Amygdala (tissue), 56 donors: ENCODE results near the gene PSMB9.

Experiments
- DNase-seq, 56 donors: peaks; one replicate each; lab custom pipeline; 2025; lab: John Stamatoyannopoulos, UW

PSMB9 gene

DNA sequence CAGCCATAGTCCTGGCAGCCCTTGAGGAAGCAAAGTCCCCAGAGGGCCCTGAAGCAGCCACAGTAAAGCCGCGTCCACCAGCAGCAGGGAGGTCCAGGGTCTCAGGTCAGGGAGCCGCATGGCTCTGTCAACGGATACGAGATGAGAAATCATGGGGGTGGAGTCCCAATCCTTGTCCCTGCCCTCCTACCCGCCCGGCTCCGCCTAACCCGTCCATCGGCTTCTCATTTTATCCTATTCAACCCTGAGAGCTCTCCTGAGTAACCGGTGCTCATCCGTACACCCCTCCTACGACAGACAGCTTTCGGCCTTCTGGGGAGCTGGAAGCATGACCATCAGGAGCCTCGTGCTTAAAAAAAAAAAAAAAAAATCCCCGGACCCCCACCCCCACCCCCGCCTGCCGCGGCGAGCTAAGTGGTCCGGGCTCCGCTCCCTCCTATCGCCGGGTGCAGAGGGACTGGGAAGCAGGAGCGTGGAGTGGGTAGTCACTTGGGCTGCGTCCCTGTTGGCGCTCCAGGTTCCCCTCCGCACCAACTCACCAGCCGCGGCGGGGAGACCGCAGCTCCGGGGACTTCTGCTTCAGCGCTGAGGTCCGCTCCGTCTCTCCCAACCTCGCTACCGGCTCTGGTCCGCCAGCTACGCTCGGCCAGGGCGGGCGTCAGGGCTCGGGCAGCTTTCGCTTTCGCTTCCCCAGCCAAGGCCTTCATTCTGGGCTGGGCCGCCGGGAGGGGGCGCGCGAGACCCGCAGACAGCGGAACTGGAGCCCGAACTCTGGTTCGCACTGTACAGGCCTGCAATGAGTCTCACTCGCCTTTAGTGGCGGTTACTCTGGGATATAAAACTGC, 15.7 kb upstream of the PSMB9 start, which contains the start of gene TAP2:
Gene TAP2 (minus strand): TSS at position 626 of the 845 bp plus-strand sequence. CDS start 506 bp downstream, at position 120.
- DNase-seq: peak; percentile 43 to 98 (median 87)

DNA sequence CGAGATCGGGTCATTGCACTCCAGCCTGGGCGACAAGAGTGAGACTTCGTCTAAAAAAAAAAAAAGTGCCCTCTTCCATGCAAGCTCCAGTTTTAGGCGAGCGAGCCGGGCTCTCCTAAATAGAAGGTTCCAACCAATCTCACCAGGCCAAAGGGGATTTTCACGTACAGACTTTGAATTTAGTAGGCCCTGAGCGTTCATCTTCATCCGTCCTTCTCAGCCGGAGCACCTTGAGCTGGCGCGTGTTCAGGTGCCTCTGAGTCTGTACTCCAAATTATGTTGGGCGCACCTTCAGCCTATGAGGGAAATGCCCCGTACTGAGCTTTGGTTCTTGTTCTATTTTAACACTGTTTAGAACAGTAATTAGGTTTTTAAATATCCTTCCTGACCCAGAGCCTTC, 14.6 kb upstream of the PSMB9 start:
- DNase-seq: no peak

GRCh38 chr6:32840604-32841246, 13.3 kb upstream of the PSMB9 start:
- no peak for DNase-seq

DNA sequence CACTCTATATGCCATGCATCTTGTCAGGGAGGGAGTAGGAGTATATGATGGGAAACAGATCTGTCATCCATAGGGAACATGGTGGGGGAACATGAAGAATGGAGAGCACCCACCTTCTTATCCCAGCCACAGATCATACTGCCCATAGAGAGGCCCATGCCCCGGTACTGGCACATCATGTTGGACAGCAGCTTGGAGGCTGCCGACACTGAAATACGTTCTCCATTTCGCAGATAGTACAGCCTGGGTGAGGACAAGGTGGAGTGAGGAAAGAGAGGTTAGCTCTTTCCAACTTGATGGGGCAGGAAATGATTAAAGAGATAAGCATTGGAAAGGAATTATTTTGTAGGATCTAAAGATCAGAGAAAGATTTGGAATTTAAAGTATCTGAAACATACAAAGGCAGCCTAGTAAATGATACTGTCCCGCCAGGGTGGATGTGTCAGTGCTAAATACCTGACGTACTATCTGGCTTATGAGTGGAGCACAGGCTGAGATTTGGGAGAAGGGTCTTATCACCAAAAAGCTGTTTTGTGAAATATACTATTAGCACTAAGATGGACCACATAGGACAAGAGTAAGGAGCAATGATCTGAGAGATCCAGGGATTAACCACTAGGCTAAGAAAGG, 11.9 kb upstream of the PSMB9 start:
- no peak for DNase-seq

DNA sequence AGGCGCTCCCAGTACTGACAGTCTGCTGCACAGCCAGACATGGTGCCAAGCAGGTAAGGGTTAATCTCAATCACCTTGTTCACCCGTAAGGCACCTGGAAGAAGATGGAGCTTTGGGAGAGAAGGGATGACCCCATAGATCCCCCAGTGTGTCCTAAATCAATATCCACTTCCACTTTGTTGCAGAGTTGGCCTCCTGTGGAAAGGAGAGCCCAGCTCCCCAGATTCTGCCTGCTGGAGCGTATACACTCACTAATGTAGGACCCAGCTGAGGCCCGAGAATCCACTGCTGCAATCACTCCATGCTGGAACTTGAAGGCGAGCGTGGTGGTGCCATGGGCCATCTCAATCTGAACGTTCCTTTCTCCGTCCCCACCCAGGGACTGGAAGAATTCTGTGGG, 11.3 kb upstream of the PSMB9 start:
- DNase-seq: no peak

DNA sequence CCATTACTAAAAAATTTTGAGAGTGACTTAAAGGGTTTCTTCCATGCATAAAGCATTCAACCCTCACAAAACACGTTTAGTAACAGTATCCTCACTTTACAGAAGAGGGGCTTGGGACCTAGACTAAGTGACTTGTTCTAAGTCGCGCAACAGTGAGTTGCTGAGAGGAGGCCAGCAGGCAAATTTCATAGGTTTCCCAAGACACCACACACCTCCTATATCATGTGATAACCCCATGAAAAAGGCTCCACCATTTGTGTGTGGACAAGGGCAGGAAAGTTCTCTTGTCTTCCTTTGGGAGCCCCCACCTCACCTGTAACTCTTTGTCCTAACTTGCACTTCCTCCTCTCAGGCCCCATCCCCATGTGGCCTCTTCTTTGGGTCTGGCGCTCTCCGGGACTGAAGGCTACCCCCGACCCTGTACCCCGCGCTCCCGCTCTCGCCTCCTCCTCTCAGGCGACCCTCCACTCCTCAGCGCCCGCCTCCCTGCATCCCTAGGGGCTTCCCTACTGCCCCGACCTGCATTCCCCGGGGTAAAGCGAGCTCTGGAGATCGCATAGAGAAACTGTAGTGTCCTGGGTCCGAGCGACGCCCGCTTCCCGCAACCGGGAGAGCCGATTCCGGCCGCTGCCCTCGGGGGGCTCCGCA, 10.5 kb upstream of the PSMB9 start:
- DNase-seq: no peak

DNA sequence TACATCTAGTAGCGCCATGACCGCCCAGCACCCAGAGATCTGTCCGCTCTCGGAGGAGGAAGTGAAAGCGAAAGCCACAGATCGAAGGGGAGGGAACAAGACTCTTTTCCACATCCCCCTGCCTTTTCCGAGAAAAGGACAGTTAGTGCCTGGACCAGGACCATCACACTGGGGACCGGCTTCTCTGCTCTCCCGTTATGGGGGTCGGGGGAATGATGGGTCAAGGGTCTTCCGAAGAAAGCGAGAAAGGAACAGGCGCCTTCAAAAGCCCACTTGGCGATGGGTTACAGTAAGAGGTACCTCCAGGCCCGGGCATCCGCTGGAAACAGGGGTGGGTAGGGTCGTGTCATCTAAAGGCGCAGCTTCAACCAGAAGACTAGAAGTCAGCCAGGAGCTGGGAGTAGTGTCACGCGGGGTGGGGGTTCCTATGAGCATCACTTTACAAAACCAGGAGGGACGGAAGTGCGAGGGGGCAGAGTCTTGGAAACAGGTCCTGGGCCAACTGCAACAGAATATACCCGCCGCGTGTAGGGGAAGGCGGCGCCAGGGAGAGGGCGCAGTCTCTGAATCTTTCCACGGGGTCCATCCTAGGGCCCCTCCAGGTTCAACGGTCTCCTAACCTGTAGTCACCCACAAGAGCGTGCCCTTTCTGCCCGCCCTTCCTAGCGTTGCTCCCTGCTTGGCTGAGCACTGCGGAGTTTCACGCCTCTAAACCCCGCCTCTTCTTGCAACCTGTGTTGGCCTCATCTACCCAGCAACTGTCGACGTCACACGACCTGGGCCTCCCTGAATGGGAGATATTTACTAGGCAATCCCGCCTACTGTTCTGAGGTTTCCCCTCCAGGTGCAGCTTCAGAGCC, 9.8 kb upstream of the PSMB9 start, which contains the start of gene PSMB8:
Gene PSMB8 (minus strand): TSS at position 69 of the 860 bp plus-strand sequence. CDS start 51 bp downstream, at position 18.
- DNase-seq: peak; percentile 35 to 96 (median 84)

DNA sequence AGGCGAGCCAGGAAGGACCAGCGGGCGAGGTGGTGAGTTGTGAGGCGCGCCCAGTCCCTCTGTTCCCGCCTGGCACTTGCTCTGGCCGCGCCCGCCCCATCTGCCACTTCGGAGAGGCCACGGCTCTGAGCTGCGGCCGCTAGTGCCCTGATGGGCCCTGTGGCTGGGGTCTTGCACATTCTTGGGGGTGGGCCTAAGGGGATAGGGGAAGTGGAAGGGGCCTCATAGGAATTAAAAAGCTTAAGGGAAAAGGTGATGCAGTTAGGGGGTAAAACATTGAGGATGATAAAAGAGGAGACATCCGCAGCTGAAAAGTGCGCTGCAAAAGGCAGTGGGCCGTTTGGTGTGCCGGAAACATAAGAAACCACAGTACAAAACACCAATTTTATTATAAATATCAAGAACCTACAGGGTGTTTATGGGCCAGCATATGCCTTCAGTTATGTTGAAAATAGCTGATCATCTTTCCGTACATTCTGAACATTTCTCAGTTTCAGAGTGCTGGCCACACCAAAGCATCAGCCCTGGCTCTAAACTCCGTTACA, 9.1 kb upstream of the PSMB9 start:
- DNase-seq: no peak

DNA sequence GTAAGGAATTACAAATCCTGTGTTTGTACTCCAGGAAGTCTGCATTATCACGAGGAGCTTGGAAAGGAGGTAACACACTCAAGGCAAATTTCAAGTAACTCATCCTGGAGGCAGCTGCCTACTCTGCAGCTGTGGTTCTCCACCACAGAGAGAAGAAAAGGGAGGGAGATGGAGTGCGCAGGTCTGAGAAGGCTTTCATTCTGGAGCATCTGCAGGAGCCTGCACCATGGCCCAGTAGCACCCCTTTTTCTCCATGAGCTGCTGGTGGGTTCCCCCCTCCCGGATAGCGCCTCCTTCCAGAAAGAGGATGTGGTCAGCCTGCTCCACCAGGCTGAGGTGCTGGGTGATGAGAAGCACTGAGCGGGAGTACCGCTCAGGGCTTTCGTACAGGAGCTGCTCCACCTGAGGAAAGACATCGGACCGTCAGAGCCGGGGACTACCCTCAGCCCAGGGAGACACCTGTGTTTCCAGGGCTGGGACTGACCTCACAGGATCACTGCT, 8.6 kb upstream of the PSMB9 start:
- peak in 6 of 56 donors; percentile 4 to 23 (median 8) for DNase-seq

DNA sequence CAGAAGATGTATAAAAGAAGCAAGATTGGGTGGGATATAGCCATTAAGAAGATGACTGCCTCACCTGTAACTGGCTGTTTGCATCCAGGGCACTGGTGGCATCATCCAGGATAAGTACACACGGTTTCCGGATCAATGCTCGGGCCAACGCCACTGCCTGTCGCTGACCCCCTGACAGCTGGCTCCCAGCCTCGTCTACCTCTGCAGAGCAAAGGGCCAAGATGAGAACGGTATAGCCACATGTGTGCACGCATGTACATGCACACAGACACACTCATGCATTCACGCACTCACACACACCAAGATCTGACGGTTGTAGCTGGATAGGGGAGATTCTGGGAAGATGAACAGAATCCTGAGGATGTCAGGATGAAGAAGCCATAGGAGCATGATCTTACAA, 7.0 kb upstream of the PSMB9 start:
- DNase-seq: no peak

GRCh38 chr6:32847795-32848194, 6.2 kb upstream of the PSMB9 start:
- no peak for DNase-seq

- no peak for DNase-seq
Measured at GRCh38 chr6:32849126-32849525, 4.9 kb upstream of the PSMB9 start.

GRCh38 chr6:32851025-32851424, 3.0 kb upstream of the PSMB9 start:
- no peak for DNase-seq

GRCh38 chr6:32852018-32852843, 1.8 kb upstream of the PSMB9 start:
- DNase-seq: peak in 5 of 56 donors; percentile 4 to 43 (median 30)

GRCh38 chr6:32852844-32853540, 1.0 kb upstream of the PSMB9 start:
- peak in 33 of 56 donors; percentile 17 to 75 (median 52) for DNase-seq

DNA sequence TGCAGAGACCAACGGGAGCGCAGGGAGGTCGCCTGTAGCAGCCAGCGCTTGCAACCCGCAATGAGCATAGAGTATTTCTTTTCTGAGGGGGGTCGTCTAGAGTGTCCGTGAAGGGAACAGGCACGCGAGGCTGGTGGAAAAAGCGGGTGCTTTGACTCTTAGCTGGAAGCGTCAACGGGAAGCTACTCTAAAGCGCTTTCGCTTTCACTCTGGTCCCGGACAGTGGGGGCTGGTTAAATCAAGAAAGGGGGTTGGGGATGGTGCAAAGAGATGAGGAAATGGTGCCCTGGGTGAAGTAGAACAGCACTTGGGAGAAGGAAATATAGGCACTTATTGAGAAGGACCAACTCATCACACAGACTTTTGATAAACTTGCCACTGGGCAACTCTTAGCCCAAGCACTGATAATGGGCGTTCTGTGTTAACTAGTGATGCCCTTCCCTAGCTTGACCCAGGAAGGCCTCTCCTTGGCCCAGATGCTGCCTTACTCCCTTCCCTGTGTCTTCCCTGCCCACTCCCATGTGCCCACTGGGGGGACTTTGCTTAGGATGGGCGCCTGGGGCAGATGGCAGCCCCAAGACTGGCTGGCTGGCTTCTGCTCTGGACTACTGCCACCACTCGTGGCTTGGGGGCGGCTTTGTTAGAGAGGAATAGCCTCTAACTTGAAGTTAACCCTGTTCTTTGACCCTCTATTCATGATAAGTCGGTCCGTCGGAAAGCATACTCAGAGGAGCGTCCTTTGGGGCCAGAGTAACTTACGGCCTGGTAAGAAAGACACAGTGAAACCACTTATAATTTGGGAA, 585 bp downstream of the PSMB9 start:
- DNase-seq: peak in 24 of 56 donors; percentile 12 to 75 (median 55)
